ENCODE data around the gene PLA2G4E. TPM values are rescaled to one million over a fixed set of nuclear protein-coding genes. Genes with fewer than 3 reads are reported as not detected.

Gene PLA2G4E
- total RNA-seq, 1 experiment from 2014 or later: not detected

GRCh38 chr15:42053010-42053409 is 32.2 kb upstream of the PLA2G4E start:
- intact Hi-C loops (cut with micrococcal nuclease; ENCODE audit: unreplicated experiment): no loop called here
- no peak overlapping the region for H3K27ac ChIP-seq (ENCODE audit: low read length)
- CTCF ChIA-PET: interaction anchor here (1.2 kb wide), 1 partner anchor 32 kb away, joined by 3 read pairs; no protein-coding TSS in a partner anchor
- POLR2A ChIA-PET: no interaction called here
- no TSS peak for BruUV-seq (replicated peaks)
- no peaks in the 10 kb centered on the region; the same call in 1 of the 2 replicates for H3K4me1 ChIP-seq (ENCODE audit: control insufficient read depth, insufficient read depth, low read length)
- 0 out of 2 replicates have a peak, but pooled peaks cover 4% of the 10 kb centered on the region for H3K27me3 ChIP-seq (ENCODE audit: control insufficient read depth, insufficient read depth, low read length)
- in situ Hi-C loops (cut with HindIII; ENCODE audit: low pct_unique_long_range_greater_than_20kb, low sequenced_read_pairs): loop anchor here (5.0 kb wide), 1 partner anchor 56 kb away; no protein-coding TSS in a partner anchor
- H3K36me3 ChIP-seq (ENCODE audit: control insufficient read depth, insufficient read depth, low read length): no peaks in the 10 kb centered on the region
- H3K9me3 ChIP-seq (ENCODE audit: control insufficient read depth, insufficient read depth, low read depth, low read length): no peaks in the 10 kb centered on the region
- ATAC-seq (no peak), DNase-seq (ENCODE audit: low read depth, low spot score) (no peak)
- TF ChIP-seq REST (IDR thresholded peaks at IDR 0.05; ENCODE audit: insufficient read depth in 1 of 2, low read depth in 2 of 2, low read length in 1 of 2) (no peak), TCF7L2 (IDR thresholded peaks at IDR 0.05; ENCODE audit: low read depth, low read length) (no peak), CTCF (IDR thresholded peaks at IDR 0.05) (no peak)
- no peak overlapping the region for H3K4me3 ChIP-seq (ENCODE audit: low read depth in 2 of 2, low read length in 2 of 2)

- H3K4me1 ChIP-seq (ENCODE audit: control insufficient read depth, insufficient read depth, low read length): no peaks in the 10 kb centered on the region
- ATAC-seq (peak; percentile 23; the same call in 1 of the 2 replicates), DNase-seq (ENCODE audit: low read depth, low spot score) (no peak)
- no TSS peak for BruUV-seq (replicated peaks)
- H3K4me3 ChIP-seq (ENCODE audit: low read depth in 2 of 2, low read length in 2 of 2): no peak overlapping the region
- CTCF ChIA-PET: no interaction called here
- intact Hi-C loops (cut with micrococcal nuclease; ENCODE audit: unreplicated experiment): no loop called here
- no peaks in the 10 kb centered on the region for H3K9me3 ChIP-seq (ENCODE audit: control insufficient read depth, insufficient read depth, low read depth, low read length)
- H3K27ac ChIP-seq (ENCODE audit: low read length): no peak overlapping the region
- H3K27me3 ChIP-seq (ENCODE audit: control insufficient read depth, insufficient read depth, low read length): 0 out of 2 replicates have a peak, but pooled peaks cover 2% of the 10 kb centered on the region
- in situ Hi-C loops (cut with HindIII; ENCODE audit: low pct_unique_long_range_greater_than_20kb, low sequenced_read_pairs): loop anchor here (5.0 kb wide), 1 partner anchor 53 kb away; no protein-coding TSS in a partner anchor
- POLR2A ChIA-PET: interaction anchor here (0.6 kb wide), 1 partner anchor 120 kb away, joined by 4 read pairs; no protein-coding TSS in a partner anchor
- TF ChIP-seq CTCF (IDR thresholded peaks at IDR 0.05) (no peak), POLR2AphosphoS5 (IDR thresholded peaks at IDR 0.05; ENCODE audit: low read depth, low read length) (no peak), REST (IDR thresholded peaks at IDR 0.05; ENCODE audit: insufficient read depth in 1 of 2, low read depth in 2 of 2, low read length in 1 of 2) (no peak), TCF7L2 (IDR thresholded peaks at IDR 0.05; ENCODE audit: low read depth, low read length) (no peak), SIN3A (IDR thresholded peaks at IDR 0.05; ENCODE audit: borderline replicate concordance, insufficient read depth, low read depth, low read length) (no peak)
- H3K36me3 ChIP-seq (ENCODE audit: control insufficient read depth, insufficient read depth, low read length): no peaks in the 10 kb centered on the region
Measured at GRCh38 chr15:42050484-42051255, 29.8 kb upstream of the PLA2G4E start.
